ENCODE measurements around the gene C20orf202. TPM values are rescaled to one million over a fixed set of nuclear protein-coding genes. Genes with fewer than 3 reads are reported as not detected.

C20orf202 gene
- total RNA-seq, 4 donors from 2014 or later: 0.49 to 1.4 (median 0.52) TPM; not detected in 1

DNA sequence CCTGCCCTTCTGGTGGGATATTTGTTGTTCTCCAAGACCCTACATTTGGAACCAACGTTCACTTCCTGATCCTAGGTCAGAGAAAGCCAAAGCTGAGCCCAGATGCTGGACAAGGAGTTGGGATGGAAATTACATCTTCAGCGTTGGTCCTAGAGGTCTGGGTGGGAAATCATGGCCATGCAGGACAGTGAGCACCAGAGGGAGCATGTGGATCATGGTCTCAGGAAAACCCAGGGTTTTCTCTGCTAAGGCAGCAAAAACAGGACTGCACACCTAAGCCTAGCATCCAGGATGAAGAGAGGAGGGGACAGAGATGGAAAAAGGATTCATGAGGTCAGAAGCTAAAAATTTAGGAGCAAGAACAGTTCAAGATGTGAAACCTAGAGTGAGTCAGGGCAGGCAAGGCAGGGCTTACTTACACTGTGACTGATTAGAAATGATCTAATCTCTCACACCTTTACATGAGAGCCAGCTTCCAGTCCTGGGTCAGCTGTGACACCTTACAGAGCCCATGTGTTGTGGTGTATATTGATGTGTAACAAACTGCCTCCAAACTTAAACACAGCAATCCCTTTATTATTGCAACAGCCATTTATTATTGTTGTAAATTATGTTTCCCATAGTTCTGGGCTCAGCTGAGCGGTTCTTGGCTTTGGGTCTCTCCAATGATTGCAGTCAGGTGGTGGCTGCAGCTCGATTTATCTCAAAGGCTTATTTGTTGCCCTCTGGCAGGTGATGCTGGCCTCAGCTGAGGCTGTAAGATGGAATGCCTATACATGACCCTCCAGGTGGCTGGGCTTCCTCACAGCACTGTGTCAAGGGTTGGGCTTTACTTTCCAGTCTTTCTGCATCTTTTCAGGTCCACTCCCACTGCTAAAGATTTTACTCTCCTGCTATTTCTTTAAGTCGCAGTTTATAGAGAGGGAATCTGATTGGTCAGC lies 6.5 kb downstream of the C20orf202 start:
- intact Hi-C loops (cut with DNase I; ENCODE audit: low total_unique reads): no loop called here
- H3K4me3 ChIP-seq (ENCODE audit: low read depth, poor library complexity, severe bottlenecking): no peak overlapping the region
- peak in 1 of 2 donors; percentile 65 for DNase-seq (ENCODE audit: low spot score in 2 of 2)
- TF ChIP-seq POLR2A (IDR thresholded peaks at IDR 0.05): no peak
- TF ChIP-seq, protein P1, sequence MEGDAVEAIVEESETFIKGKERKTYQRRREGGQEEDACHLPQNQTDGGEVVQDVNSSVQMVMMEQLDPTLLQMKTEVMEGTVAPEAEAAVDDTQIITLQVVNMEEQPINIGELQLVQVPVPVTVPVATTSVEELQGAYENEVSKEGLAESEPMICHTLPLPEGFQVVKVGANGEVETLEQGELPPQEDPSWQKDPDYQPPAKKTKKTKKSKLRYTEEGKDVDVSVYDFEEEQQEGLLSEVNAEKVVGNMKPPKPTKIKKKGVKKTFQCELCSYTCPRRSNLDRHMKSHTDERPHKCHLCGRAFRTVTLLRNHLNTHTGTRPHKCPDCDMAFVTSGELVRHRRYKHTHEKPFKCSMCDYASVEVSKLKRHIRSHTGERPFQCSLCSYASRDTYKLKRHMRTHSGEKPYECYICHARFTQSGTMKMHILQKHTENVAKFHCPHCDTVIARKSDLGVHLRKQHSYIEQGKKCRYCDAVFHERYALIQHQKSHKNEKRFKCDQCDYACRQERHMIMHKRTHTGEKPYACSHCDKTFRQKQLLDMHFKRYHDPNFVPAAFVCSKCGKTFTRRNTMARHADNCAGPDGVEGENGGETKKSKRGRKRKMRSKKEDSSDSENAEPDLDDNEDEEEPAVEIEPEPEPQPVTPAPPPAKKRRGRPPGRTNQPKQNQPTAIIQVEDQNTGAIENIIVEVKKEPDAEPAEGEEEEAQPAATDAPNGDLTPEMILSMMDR (IDR thresholded peaks at IDR 0.05): no peak
- whole genome bisulfite sequencing, 2 donors: 51 to 67% methylated on average over 5 of the region's 5 CpGs

DNA sequence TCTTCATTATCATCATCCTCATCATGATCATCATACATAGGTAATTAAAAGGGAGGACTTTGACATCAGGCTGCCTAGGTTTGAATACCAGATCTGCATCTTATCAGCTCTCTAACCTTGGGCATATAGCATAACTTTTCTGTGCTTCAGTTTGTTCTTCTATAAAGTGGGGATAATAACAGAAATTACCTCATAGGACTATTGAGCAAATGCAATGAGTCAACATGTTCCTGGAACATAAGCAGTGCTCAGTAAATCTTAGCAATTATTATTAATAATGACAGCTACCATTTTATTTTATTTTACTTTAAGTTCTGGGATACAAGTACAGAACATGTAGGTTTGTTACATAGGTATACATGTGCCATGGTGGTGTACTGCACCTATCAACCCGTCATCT lies 7.2 kb downstream of the C20orf202 start:
- WGBS, 2 donors: 92 to 97% methylated on average over 1 of the region's 1 CpG
- intact Hi-C loops (cut with DNase I; ENCODE audit: low total_unique reads): no loop called here
- TF ChIP-seq POLR2A (IDR thresholded peaks at IDR 0.05): no peak
- TF ChIP-seq, protein P1 (IDR thresholded peaks at IDR 0.05): no peak
- H3K4me3 ChIP-seq (ENCODE audit: low read depth, poor library complexity, severe bottlenecking): no peak overlapping the region
- DNase-seq (ENCODE audit: low spot score in 2 of 2): no peak

DNA sequence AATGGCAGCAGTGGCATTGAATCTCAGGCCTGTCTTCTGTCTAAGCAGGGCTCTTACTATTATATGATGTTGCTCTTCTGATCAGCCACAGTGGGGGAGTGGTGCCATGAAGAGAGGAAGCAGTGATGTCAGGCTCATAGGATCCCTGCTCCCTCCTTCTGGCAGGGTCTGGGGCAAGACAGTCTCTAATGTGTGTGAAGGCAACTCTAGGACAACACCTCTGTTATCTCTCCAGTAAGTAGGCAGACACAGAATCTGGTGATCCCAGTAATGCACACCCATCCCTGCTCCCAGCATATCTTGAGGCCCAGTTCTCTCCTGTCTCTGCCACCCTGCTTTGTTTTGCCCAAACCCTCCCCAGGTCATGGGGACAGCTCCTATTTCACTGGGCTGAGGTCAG lies 8.8 kb downstream of the C20orf202 start:
- intact Hi-C loops (cut with DNase I; ENCODE audit: low total_unique reads): no loop called here
- TF ChIP-seq, protein P1 (IDR thresholded peaks at IDR 0.05): no peak
- TF ChIP-seq POLR2A (IDR thresholded peaks at IDR 0.05): no peak
- H3K4me3 ChIP-seq (ENCODE audit: low read depth, poor library complexity, severe bottlenecking): no peak overlapping the region
- DNase-seq (ENCODE audit: low spot score in 2 of 2): no peak

DNA sequence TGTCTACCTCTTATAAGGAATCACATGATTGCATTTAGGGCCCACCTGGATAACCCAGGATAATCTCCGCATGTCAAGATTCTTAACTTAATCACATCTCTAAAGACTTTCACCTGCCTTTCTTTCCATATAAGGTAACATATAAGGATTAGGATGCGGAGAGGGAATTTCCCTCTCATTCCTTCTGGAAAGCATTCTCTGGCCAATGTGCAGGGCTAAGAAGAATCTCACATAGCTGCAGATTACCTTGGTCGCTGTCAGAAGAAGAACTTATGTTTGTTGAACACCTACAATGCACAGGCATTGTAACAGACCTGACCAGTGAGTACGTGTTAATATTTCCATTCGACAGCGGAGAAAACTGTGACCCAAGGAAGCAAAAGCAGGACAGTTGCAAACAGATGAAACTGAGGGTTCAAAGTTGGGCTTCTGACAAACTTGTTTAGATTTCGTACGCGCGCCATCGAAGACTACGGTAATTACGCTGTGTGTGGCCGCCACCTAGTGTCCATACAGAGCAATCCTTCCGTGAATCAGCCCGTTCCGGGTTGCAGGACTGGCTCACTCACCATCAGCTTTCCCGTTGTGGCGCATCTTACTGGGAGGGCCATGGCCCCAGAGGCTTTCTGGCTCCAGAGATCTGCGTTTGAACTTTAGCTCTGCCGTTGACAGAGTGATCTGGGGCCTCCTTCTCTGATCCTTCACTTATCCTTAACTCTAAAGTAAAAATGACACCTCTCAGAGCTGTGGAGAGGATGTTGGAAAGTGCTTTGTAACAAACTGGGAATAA lies 9.5 kb downstream of the C20orf202 start:
- 12 to 14% methylated on average over 21 of the region's 21 CpGs for WGBS, 2 donors
- peak; percentile 59 to 93 for DNase-seq (ENCODE audit: low spot score in 2 of 2)
- TF ChIP-seq, protein P1 (IDR thresholded peaks at IDR 0.05): peak in 1 of 3 donors; percentile 41
- no peak for TF ChIP-seq POLR2A (IDR thresholded peaks at IDR 0.05)
- H3K4me3 ChIP-seq (ENCODE audit: low read depth, poor library complexity, severe bottlenecking): no peak overlapping the region
- intact Hi-C loops (cut with DNase I; ENCODE audit: low total_unique reads): no loop called here

DNA sequence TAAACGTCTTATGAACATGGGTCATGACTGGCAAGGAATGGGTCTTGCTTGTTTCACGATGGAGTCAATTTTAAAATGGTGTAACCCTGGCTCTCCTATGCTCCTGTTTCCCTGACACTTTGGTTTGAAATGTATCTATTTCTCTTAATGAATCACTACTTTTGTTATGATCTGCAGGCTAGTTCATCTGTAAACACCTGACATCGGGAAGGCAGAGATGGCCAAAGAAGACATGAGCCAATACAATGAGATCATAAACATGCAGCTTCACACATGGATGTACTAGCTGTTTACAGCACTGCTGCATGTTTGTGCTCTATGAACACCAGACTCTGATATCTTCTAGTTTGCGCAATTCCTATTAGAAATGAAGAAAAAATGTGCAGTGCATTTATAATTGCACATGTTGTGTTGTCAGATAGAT lies 11.6 kb downstream of the C20orf202 start:
- 67 to 76% methylated on average over 4 of the region's 4 CpGs for WGBS, 2 donors
- H3K4me3 ChIP-seq (ENCODE audit: low read depth, poor library complexity, severe bottlenecking): no peak overlapping the region
- TF ChIP-seq POLR2A (IDR thresholded peaks at IDR 0.05): no peak
- TF ChIP-seq, protein P1 (IDR thresholded peaks at IDR 0.05): no peak
- intact Hi-C loops (cut with DNase I; ENCODE audit: low total_unique reads): no loop called here
- no peak for DNase-seq (ENCODE audit: low spot score in 2 of 2)

All from lower leg skin (tissue), 4 donors.